ENCODE data around the gene COX17. TPM values are rescaled to one million over a fixed set of nuclear protein-coding genes. Genes with fewer than 3 reads are reported as not detected.

COX17 gene
- total and polyA plus RNA-seq, 2 of the 13 experiments (the other 11 are each of a cell fraction or from before 2014, with no cell fraction given), result 41.4 to 51.0 TPM

DNA sequence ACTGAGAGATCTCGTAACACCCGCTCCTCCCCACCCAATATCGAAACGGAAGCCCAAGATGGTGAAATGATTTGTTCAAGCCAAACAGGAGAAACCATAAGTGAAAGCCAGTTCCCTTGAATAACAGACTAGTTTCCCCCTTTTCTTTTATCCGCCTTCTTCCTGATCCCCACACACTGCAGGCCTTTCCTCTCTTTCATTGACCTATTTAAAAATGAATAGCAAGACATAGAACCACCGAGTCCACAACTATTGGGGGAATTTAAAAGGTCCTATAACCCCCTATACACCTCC lies 382 bp upstream of the COX17 start (continued):
- TF ChIP-seq MAFK (conservative IDR thresholded peaks at IDR 0.05 in 1 of 2, IDR thresholded peaks at IDR 0.05 in 1 of 2; ENCODE audit: low read length in 2 of 2), result no peak
- no peak for TF ChIP-seq ZNF224 (CRISPR knock-in tag; IDR thresholded peaks at IDR 0.05)
- 0 out of 2 replicates have a peak, but pooled peaks have one; percentile 0 for TF ChIP-seq ZBTB7B (CRISPR knock-in tag; IDR thresholded peaks at IDR 0.05)

DNA sequence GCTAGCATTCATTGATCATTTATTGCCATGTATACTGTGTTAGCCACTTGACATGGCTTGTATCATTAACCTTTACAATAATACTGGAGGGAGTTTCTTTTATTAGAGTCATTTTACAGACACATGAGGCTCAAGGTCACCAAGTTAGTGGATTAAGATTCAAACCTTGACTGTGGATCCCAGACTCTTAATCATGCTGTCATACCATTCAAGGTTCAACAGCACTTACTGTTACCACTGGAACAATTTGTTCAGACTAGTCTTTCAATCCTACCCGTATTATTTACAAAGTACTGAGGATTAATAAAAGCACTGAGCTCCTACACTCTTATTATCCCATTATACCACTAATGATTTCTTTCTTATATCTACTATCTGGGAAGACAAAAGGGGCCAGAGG lies 1.2 kb downstream of the COX17 start:
- peaks cover 4% of the 10 kb centered on the region for H3K79me2 ChIP-seq (ENCODE audit: insufficient read depth, low read length)
- no peaks in the 10 kb centered on the region; a peak in 1 of 5 replicates for H3K27me3 ChIP-seq (ENCODE audit: control insufficient read depth in 1 of 2, insufficient read depth in 2 of 2, low read length in 2 of 2)
- no peak for DNase-seq (ENCODE audit: low spot score)
- BruUV-seq (replicated peaks), result no TSS peak
- peaks cover 16% of the 10 kb centered on the region for H3K4me1 ChIP-seq (ENCODE audit: insufficient read depth, low read length)
- FAIRE-seq, result no peak
- H3K9me3 ChIP-seq (ENCODE audit: low read length), result no peaks in the 10 kb centered on the region
- ATAC-seq, result no peak
- H2AFZ ChIP-seq (ENCODE audit: low read length), result peak overlapping the region; percentile 47
- ChIA-PET POLR2A (interaction anchor here (1.0 to 1.6 kb wide), 3 partner anchors 32 to 436 kb away, joined by 3 read pairs; partner anchors contain the start of gene GSK3B), CTCF (ENCODE audit: low intra/inter-chr PET ratio, low total read pairs) (no interaction called here)
- in situ Hi-C loops (cut with HindIII; ENCODE audit: extremely low pct_ligation_motif_present, low pct_unique_long_range_greater_than_20kb) (loop anchor here (25.0 kb wide), 3 partner anchors 264 to 789 kb away; partner anchors contain the start of gene TEX55), intact Hi-C loops (cut with micrococcal nuclease; ENCODE audit: unreplicated experiment) (no loop called here)
- H4K20me1 ChIP-seq (ENCODE audit: insufficient read depth, low read length), result no peaks in the 10 kb centered on the region
- H3K27ac ChIP-seq (ENCODE audit: extremely low read length, insufficient read depth, low read length), result no peak overlapping the region
- H3K4me2 ChIP-seq (ENCODE audit: low read depth, low read length), result peak overlapping the region; percentile 90
- peak overlapping the region; percentile 71; the same call in 1 of the 2 replicates for H3K9ac ChIP-seq (ENCODE audit: insufficient read depth, low read depth, low read length)
- H3K4me3 ChIP-seq (replicated peaks in 1 of 3; ENCODE audit: insufficient read depth in 1 of 3, low read depth in 2 of 3, low read length in 3 of 3), result peak overlapping the region; percentile 69 to 96 (median 77); a peak in 5 of 6 replicates
- 81% methylated on average over 1 of the region's 1 CpG for WGBS (ENCODE audit: low lambda C conversion rate)
- no peak for TF ChIP-seq KDM1A (CRISPR knock-in tag; IDR thresholded peaks at IDR 0.05)
- no peak for TF ChIP-seq ZSCAN25 (CRISPR knock-in tag; IDR thresholded peaks at IDR 0.05)
- no peak for TF ChIP-seq ZNF629 (CRISPR knock-in tag; conservative IDR thresholded peaks at IDR 0.05)
- no peak for TF ChIP-seq ZNF703 (CRISPR knock-in tag; IDR thresholded peaks at IDR 0.05; ENCODE audit: borderline replicate concordance)
- no peak for TF ChIP-seq XRCC5 (optimal IDR thresholded peaks at IDR 0.05; ENCODE audit: low read length)
- TF ChIP-seq, protein P1, sequence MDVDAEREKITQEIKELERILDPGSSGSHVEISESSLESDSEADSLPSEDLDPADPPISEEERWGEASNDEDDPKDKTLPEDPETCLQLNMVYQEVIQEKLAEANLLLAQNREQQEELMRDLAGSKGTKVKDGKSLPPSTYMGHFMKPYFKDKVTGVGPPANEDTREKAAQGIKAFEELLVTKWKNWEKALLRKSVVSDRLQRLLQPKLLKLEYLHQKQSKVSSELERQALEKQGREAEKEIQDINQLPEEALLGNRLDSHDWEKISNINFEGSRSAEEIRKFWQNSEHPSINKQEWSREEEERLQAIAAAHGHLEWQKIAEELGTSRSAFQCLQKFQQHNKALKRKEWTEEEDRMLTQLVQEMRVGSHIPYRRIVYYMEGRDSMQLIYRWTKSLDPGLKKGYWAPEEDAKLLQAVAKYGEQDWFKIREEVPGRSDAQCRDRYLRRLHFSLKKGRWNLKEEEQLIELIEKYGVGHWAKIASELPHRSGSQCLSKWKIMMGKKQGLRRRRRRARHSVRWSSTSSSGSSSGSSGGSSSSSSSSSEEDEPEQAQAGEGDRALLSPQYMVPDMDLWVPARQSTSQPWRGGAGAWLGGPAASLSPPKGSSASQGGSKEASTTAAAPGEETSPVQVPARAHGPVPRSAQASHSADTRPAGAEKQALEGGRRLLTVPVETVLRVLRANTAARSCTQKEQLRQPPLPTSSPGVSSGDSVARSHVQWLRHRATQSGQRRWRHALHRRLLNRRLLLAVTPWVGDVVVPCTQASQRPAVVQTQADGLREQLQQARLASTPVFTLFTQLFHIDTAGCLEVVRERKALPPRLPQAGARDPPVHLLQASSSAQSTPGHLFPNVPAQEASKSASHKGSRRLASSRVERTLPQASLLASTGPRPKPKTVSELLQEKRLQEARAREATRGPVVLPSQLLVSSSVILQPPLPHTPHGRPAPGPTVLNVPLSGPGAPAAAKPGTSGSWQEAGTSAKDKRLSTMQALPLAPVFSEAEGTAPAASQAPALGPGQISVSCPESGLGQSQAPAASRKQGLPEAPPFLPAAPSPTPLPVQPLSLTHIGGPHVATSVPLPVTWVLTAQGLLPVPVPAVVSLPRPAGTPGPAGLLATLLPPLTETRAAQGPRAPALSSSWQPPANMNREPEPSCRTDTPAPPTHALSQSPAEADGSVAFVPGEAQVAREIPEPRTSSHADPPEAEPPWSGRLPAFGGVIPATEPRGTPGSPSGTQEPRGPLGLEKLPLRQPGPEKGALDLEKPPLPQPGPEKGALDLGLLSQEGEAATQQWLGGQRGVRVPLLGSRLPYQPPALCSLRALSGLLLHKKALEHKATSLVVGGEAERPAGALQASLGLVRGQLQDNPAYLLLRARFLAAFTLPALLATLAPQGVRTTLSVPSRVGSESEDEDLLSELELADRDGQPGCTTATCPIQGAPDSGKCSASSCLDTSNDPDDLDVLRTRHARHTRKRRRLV (CRISPR knock-in tag; IDR thresholded peaks at IDR 0.05), result no peak
- TF ChIP-seq, protein P2, sequence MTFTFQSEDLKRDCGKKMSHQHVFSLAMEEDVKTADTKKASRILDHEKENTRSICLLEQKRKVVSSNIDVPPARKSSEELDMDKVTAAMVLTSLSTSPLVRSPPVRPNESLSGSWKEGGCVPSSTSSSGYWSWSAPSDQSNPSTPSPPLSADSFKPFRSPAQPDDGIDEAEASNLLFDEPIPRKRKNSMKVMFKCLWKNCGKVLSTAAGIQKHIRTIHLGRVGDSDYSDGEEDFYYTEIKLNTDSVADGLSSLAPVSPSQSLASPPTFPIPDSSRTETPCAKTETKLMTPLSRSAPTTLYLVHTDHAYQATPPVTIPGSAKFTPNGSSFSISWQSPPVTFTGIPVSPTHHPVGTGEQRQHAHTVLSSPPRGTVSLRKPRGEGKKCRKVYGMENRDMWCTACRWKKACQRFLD (CRISPR knock-in tag; IDR thresholded peaks at IDR 0.05; ENCODE audit: borderline replicate concordance), result no peak
- TF ChIP-seq, protein P3, sequence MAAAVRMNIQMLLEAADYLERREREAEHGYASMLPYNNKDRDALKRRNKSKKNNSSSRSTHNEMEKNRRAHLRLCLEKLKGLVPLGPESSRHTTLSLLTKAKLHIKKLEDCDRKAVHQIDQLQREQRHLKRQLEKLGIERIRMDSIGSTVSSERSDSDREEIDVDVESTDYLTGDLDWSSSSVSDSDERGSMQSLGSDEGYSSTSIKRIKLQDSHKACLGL (CRISPR knock-in tag; IDR thresholded peaks at IDR 0.05), result no peak
- TF ChIP-seq ZNF773 (CRISPR knock-in tag; IDR thresholded peaks at IDR 0.05; ENCODE audit: borderline replicate concordance), result no peak
- no peak for TF ChIP-seq ATRX (CRISPR knock-in tag; IDR thresholded peaks at IDR 0.05; ENCODE audit: borderline replicate concordance)
- TF ChIP-seq, protein P4, sequence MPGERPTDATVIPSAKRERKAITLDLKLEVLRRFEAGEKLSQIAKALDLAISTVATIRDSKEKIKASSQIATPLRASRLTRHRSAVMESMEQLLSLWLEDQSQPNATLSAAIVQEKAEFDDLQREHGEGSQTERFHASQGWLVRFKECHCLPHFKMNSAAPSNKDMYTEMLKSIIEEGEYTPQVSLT (CRISPR knock-in tag; IDR thresholded peaks at IDR 0.05; ENCODE audit: borderline replicate concordance, low read depth), result no peak
- no peak for TF ChIP-seq HNRNPH1 (optimal IDR thresholded peaks at IDR 0.05; ENCODE audit: low read depth, low read length)
- peaks cover 4 to 27% of the 10 kb centered on the region in 2 experiments; a peak in 4 of 5 replicates for H3K36me3 ChIP-seq (replicated peaks in 1 of 2; ENCODE audit: control insufficient read depth in 1 of 2, insufficient read depth in 2 of 2, low read length in 2 of 2)
